IMR-90 (cell line): ENCODE results near the gene PRKCB. TPM values are rescaled to one million over a fixed set of nuclear protein-coding genes. Genes with fewer than 3 reads are reported as not detected.

Source experiments
- ATAC-seq: fragments of 200-7000 bp; cut with Tn5 transposase; 2 replicates; pipeline ENCODE4 v1.9.1; 2020; ENCODE audit warnings: low read depth, mild to moderate bottlenecking, moderate library complexity
- BruUV-seq: library from RNA; stranded (reverse); fragments of 400-500 nt; replicated peaks from 2 replicates; lab custom pipeline; 2021; lab: Mats Ljungman, UMichigan
- CTCF ChIA-PET: fragments of 300-600 bp; formaldehyde crosslinking; extraction: SDS; loops from one replicate; lab custom pipeline; 2021; ENCODE audit warnings: antibody characterized with exemption; lab: Yijun Ruan, JAX
- POLR2A ChIA-PET: fragments of 300-600 bp; sonication (Branson Sonifier 250); formaldehyde crosslinking; loops from one replicate; lab custom pipeline; 2022; ENCODE audit warnings: antibody characterized with exemption; ENCODE audit not compliant: unreplicated experiment; lab: Charles Lee
- DNase-seq: peaks from one replicate; pipeline ENCODE4 v3.0.0; 2013
- H2AFZ ChIP-seq: replicated peaks from 2 replicates; pipeline ENCODE3; 2013; ENCODE audit warnings: low read length, mild to moderate bottlenecking; ENCODE audit not compliant: poor library complexity
- H2AK5ac ChIP-seq: 2 replicates; pipeline ENCODE4 v1.6.1; 2013; ENCODE audit warnings: low read depth, low read length, inconsistent platforms
- H2AK9ac ChIP-seq: replicated peaks from 2 replicates; pipeline ENCODE3; 2013; ENCODE audit warnings: mild to moderate bottlenecking, low read depth, low read length, moderate library complexity; ENCODE audit not compliant: poor library complexity
- H2BK120ac ChIP-seq: 2 replicates; pipeline ENCODE4 v1.6.1; 2013; ENCODE audit warnings: low read depth, low read length, inconsistent platforms
- H2BK15ac ChIP-seq: 3 replicates; pipeline ENCODE4 v1.6.1; 2013; ENCODE audit warnings: low read depth, low read length, inconsistent platforms
- H2BK20ac ChIP-seq: 2 replicates; pipeline ENCODE4 v1.6.1; 2013; ENCODE audit warnings: low read depth, mild to moderate bottlenecking, inconsistent platforms, low read length, moderate library complexity
- H2BK5ac ChIP-seq: 2 replicates; pipeline ENCODE4 v1.6.1; 2013; ENCODE audit warnings: mild to moderate bottlenecking, low read depth, low read length, inconsistent platforms; ENCODE audit not compliant: poor library complexity, severe bottlenecking
- H3K14ac ChIP-seq: replicated peaks from 2 replicates; pipeline ENCODE4 v1.6.1; 2013; ENCODE audit warnings: low read depth, low read length, inconsistent platforms
- H3K18ac ChIP-seq: 2 replicates; pipeline ENCODE4 v1.6.1; 2013; ENCODE audit warnings: low read depth, low read length, control low read depth
- H3K23ac ChIP-seq: 2 replicates; pipeline ENCODE4 v1.6.1; 2013; ENCODE audit warnings: low read depth, low read length, inconsistent platforms
- H3K27ac ChIP-seq: 2 replicates; pipeline ENCODE4 v1.5.1; 2013; ENCODE audit warnings: mild to moderate bottlenecking, control low read depth, low read length; ENCODE audit not compliant: insufficient read depth
- H3K27me3 ChIP-seq: 2 replicates; pipeline ENCODE4 v1.6.1; 2013; ENCODE audit warnings: low read length; ENCODE audit not compliant: control insufficient read depth, insufficient read depth
- H3K36me3 ChIP-seq: 2 replicates; pipeline ENCODE4 v1.6.1; 2013; ENCODE audit warnings: low read length, mixed read lengths; ENCODE audit not compliant: control insufficient read depth, insufficient read depth
- H3K4ac ChIP-seq: 2 replicates; pipeline ENCODE4 v1.6.1; 2013; ENCODE audit warnings: low read depth, low read length, inconsistent platforms
- H3K4me1 ChIP-seq: 2 replicates; pipeline ENCODE4 v1.6.1; 2013; ENCODE audit warnings: low read length, mixed read lengths; ENCODE audit not compliant: control insufficient read depth, insufficient read depth
- H3K4me2 ChIP-seq: 2 replicates; pipeline ENCODE4 v1.6.1; 2013; ENCODE audit warnings: low read depth, mild to moderate bottlenecking, control low read depth, low read length, moderate library complexity
- H3K4me3 ChIP-seq: 2 replicates; pipeline ENCODE4 v1.5.1; 2013; ENCODE audit warnings: low read depth, mild to moderate bottlenecking, control low read depth, low read length, moderate library complexity; ENCODE audit not compliant: insufficient read depth
- H3K56ac ChIP-seq: 2 replicates; pipeline ENCODE4 v1.6.1; 2013; ENCODE audit warnings: low read length, inconsistent platforms; ENCODE audit not compliant: insufficient read depth; ENCODE audit errors: extremely low read depth
- H3K79me1 ChIP-seq, 2 experiments: 2 replicates each; pipeline ENCODE4 v1.6.1; 2013; ENCODE audit warnings: low read length in 2 of 2, inconsistent platforms in 1 of 2, low read depth in 1 of 2
- H3K9ac ChIP-seq: 2 replicates; pipeline ENCODE4 v1.6.1; 2013; ENCODE audit warnings: low read depth, low read length, control low read depth
- H3K9me1 ChIP-seq: 2 replicates; pipeline ENCODE4 v1.6.1; 2013; ENCODE audit warnings: low read length, inconsistent platforms; ENCODE audit not compliant: insufficient read depth
- H3K9me3 ChIP-seq: 2 replicates; pipeline ENCODE4 v1.6.1; 2013; ENCODE audit warnings: low read length; ENCODE audit not compliant: control insufficient read depth, insufficient read depth
- H4K20me1 ChIP-seq: 2 replicates; pipeline ENCODE4 v1.6.1; 2013; ENCODE audit warnings: low read length, inconsistent platforms; ENCODE audit not compliant: insufficient read depth
- H4K5ac ChIP-seq: 2 replicates; pipeline ENCODE4 v1.6.1; 2013; ENCODE audit warnings: mild to moderate bottlenecking, low read depth, low read length, control low read depth
- H4K8ac ChIP-seq, 2 experiments: 2 replicates each; pipeline ENCODE4 v1.6.1; 2013; ENCODE audit warnings: low read depth in 2 of 2, low read length in 2 of 2, control low read depth in 1 of 2, inconsistent platforms in 1 of 2
- H4K91ac ChIP-seq: 2 replicates; pipeline ENCODE4 v1.6.1; 2013; ENCODE audit warnings: low read depth, low read length, inconsistent platforms; ENCODE audit not compliant: insufficient read depth
- CEBPB ChIP-seq: IDR thresholded peaks from 2 replicates; pipeline ENCODE4 v1.6.1; 2012; ENCODE audit warnings: low read depth, low read length, improper control_type of control experiment
- ELK1 ChIP-seq: fragments of 150-350 bp; IDR thresholded peaks from 2 replicates; pipeline ENCODE4 v1.6.1; 2016; ENCODE audit warnings: low read depth, mild to moderate bottlenecking, low read length, moderate library complexity, borderline replicate concordance
- NFE2L2 ChIP-seq: fragments of 150-350 bp; IDR thresholded peaks from 2 replicates; pipeline ENCODE4 v1.6.1; 2016; ENCODE audit warnings: low read depth, mild to moderate bottlenecking, low read length
- POLR2A ChIP-seq: IDR thresholded peaks from 2 replicates; pipeline ENCODE4 v1.6.1; 2012; ENCODE audit warnings: mild to moderate bottlenecking, low read depth, low read length
- RAD21 ChIP-seq: IDR thresholded peaks from 2 replicates; pipeline ENCODE4 v1.6.1; 2012; ENCODE audit warnings: low read length, improper control_type of control experiment
- WGBS, 2 experiments: methylation state at CpG; one replicate each; pipeline versions ENCODE4 v1.1.5 to v1.1.7; 2013; ENCODE audit warnings: missing lambda C conversion rate in 2 of 2; ENCODE audit not compliant: insufficient read length in 1 of 2; ENCODE audit errors: extremely low coverage in 2 of 2; 5-methylcytosine and 5-hydroxymethylcytosine counted together
- dilution Hi-C: fragments of 300-500 bp; cut with HindIII; formaldehyde crosslinking; loops from one replicate; pipeline ENCODE4 v1.14.3; 2018; ENCODE audit warnings: low sequenced_read_pairs; ENCODE audit not compliant: unreplicated experiment
- in situ Hi-C: fragments of 300-500 bp; cut with MboI; formaldehyde crosslinking; loops from 3 replicates; pipeline ENCODE4 v1.14.3; 2019; ENCODE audit warnings: low sequenced_read_pairs, inconsistent platforms, mixed read lengths
- intact Hi-C: fragments of 100-400 bp; cut with micrococcal nuclease; formaldehyde crosslinking; loops from 2 replicates; pipeline ENCODE4 v1.10.0; 2022
- polyA plus RNA-seq, 3 experiments: library from polyadenylated mRNA; depleted of rRNA; stranded (reverse); fragments of >200 nt; gene quantifications; 2 replicates each; pipeline ENCODE4 v1.2.3, GENCODE V29; 2012; ENCODE audit warnings: low replicate concordance in 1 of 3
- total RNA-seq: library from RNA; depleted of rRNA; stranded (reverse); fragments of >200 nt; gene quantifications from 2 replicates; pipeline ENCODE4 v1.2.3, GENCODE V29; 2012

PRKCB gene
- total and polyA plus RNA-seq, 2 of the 4 experiments (the other 2 are of a cell fraction), result under 0.01 TPM; not detected in 1

GRCh38 chr16:24132797-24133155, 297.0 kb downstream of the PRKCB start:
- no peaks in the 10 kb centered on the region for H3K27me3 ChIP-seq
- H3K9ac ChIP-seq, result no peak overlapping the region
- no TSS peak for BruUV-seq
- no peak overlapping the region for H2BK5ac ChIP-seq
- no peak overlapping the region for H2BK15ac ChIP-seq
- H3K14ac ChIP-seq, result no peak overlapping the region
- H3K36me3 ChIP-seq, result no peaks in the 10 kb centered on the region
- no peak overlapping the region for H3K23ac ChIP-seq
- H3K9me3 ChIP-seq, result no peaks in the 10 kb centered on the region; the same call in 1 of the 2 replicates
- no peak overlapping the region for H2AK5ac ChIP-seq
- no peaks in the 10 kb centered on the region for H4K20me1 ChIP-seq
- no peaks in the 10 kb centered on the region for H3K79me1 ChIP-seq
- TF ChIP-seq RAD21, result no peak
- TF ChIP-seq ELK1, result no peak
- no peak for TF ChIP-seq POLR2A
- TF ChIP-seq CEBPB, result no peak
- no peak for TF ChIP-seq NFE2L2
- intact Hi-C loops (no loop called here), dilution Hi-C loops (no loop called here), in situ Hi-C loops (no loop called here)
- no peak overlapping the region for H2AFZ ChIP-seq
- no peak overlapping the region for H3K56ac ChIP-seq
- H3K18ac ChIP-seq, result no peak overlapping the region
- DNase-seq (no peak), ATAC-seq (no peak)
- no peak overlapping the region for H4K8ac ChIP-seq
- no peak overlapping the region for H2BK120ac ChIP-seq
- H3K27ac ChIP-seq, result no peak overlapping the region
- H3K4ac ChIP-seq, result no peak overlapping the region
- H4K5ac ChIP-seq, result no peak overlapping the region
- POLR2A ChIA-PET, result no interaction called here
- H3K4me2 ChIP-seq, result no peak overlapping the region
- H3K4me3 ChIP-seq, result no peak overlapping the region
- no peak overlapping the region for H2BK20ac ChIP-seq
- no peaks in the 10 kb centered on the region for H3K9me1 ChIP-seq
- WGBS, 2 experiments, result 0% methylated on average over 1 of the region's 3 CpGs; no CpG with 5 or more reads in 1 of the 2 experiments
- no peak overlapping the region for H4K91ac ChIP-seq
- H3K4me1 ChIP-seq, result no peaks in the 10 kb centered on the region
- no peak overlapping the region for H2AK9ac ChIP-seq
- CTCF ChIA-PET, result interaction anchor here (0.6 kb wide), 1 partner anchor 261 kb away, joined by 3 read pairs; no protein-coding TSS in a partner anchor
